Measurements from ENCODE around the gene MED12.

Gene MED12

GRCh38 chrX:71143508-71143907 is 25.1 kb downstream of the MED12 start:
- Histone ChIP-seq H3K27ac (ENCODE audit: low read depth, low read length) (no peak overlapping the region), H3K9me3 (ENCODE audit: control insufficient read depth, insufficient read depth, low read depth, low read length) (peaks cover 17% of the 10 kb centered on the region; the same call in 1 of the 2 replicates), H3K9ac (ENCODE audit: low read length) (no peak overlapping the region), H3K4me1 (ENCODE audit: control insufficient read depth, insufficient read depth, low read length) (peaks cover 16% of the 10 kb centered on the region), H3K36me3 (ENCODE audit: control insufficient read depth, insufficient read depth, low read length) (peaks cover 24% of the 10 kb centered on the region), H3K27me3 (ENCODE audit: control insufficient read depth, insufficient read depth, low read length) (peaks cover 14% of the 10 kb centered on the region), H3K4me3 (ENCODE audit: low read depth, low read length) (no peak overlapping the region)

- peaks cover 17% of the 10 kb centered on the region for H3K36me3 ChIP-seq (ENCODE audit: control insufficient read depth, insufficient read depth, low read length)
- H3K4me3 ChIP-seq (ENCODE audit: low read depth, low read length) = peak within 1 kb of the TSS; percentile 66
- H3K27me3 ChIP-seq (ENCODE audit: control insufficient read depth, insufficient read depth, low read length) = peaks cover 14% of the 10 kb centered on the region
- no peak within 1 kb of the TSS for H3K27ac ChIP-seq (ENCODE audit: low read depth, low read length)
- H3K4me1 ChIP-seq (ENCODE audit: control insufficient read depth, insufficient read depth, low read length) = peaks cover 16% of the 10 kb centered on the region
- peaks cover 19% of the 10 kb centered on the region; the same call in 1 of the 2 replicates for H3K9me3 ChIP-seq (ENCODE audit: control insufficient read depth, insufficient read depth, low read depth, low read length)
- no peak within 1 kb of the TSS for H3K9ac ChIP-seq (ENCODE audit: low read length)
Measured at GRCh38 chrX:71144651-71145050, 26.3 kb downstream of the MED12 start, which contains the start of gene NLGN3. TSS of gene NLGN3 (plus strand) at chrX:71144841. CDS start at chrX:71147750, 2,909 bp downstream.

DNA sequence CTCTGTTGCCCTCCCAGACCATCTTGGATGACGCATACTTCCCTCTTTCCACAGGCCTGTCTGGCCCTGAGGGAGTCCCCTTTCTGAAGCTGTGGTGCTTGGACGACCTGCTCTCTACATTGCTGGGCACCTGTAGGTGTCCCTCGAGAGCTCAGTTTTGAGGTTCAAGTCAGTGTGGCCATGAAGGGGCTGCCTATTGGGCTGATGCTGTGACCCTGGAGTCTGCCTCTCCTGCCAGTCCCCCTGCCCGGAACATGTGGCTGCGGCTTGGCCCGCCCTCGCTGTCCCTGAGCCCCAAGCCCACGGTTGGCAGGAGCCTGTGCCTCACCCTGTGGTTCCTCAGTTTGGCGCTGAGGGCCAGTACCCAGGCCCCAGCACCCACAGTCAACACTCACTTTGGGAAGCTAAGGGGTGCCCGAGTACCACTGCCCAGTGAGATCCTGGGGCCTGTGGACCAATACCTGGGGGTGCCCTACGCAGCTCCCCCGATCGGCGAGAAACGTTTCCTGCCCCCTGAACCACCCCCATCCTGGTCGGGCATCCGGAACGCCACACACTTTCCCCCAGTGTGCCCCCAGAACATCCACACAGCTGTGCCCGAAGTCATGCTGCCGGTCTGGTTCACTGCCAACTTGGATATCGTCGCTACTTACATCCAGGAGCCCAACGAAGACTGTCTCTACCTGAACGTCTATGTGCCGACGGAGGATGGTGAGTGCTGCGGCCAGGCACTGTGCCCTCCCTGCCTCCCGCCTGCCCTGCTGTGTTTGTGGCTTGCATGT is 29.3 kb downstream of the MED12 start:
- H3K27me3 ChIP-seq (ENCODE audit: control insufficient read depth, insufficient read depth, low read length) = peaks cover 17% of the 10 kb centered on the region
- H3K9me3 ChIP-seq (ENCODE audit: control insufficient read depth, insufficient read depth, low read depth, low read length) = peaks cover 20% of the 10 kb centered on the region; the same call in 1 of the 2 replicates
- no peak overlapping the region for H3K27ac ChIP-seq (ENCODE audit: low read depth, low read length)
- peaks cover 16% of the 10 kb centered on the region for H3K4me1 ChIP-seq (ENCODE audit: control insufficient read depth, insufficient read depth, low read length)
- no peak overlapping the region for H3K9ac ChIP-seq (ENCODE audit: low read length)
- no peak overlapping the region for H3K4me3 ChIP-seq (ENCODE audit: low read depth, low read length)
- no peaks in the 10 kb centered on the region for H3K36me3 ChIP-seq (ENCODE audit: control insufficient read depth, insufficient read depth, low read length)

DNA sequence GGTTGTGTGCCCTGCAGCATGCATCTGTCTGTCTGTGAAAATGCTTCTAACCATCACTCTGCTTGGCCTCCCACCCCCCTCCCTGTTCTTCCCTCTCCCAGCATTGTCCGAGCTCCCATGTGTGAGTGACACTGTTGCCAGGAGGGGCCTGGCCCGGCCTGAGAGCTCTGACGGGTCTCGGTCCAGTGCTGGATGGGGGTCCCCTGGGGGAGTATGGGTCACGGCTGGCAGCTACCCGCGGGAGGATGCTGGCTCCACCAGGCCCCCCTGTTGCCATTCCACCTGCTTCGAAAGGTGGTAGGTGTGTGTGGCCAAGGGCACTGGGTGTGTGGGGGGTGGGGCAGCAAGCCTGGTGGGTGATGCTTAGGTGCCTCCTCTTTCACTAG is 29.9 kb downstream of the MED12 start:
- Histone ChIP-seq H3K9ac (ENCODE audit: low read length) (no peak overlapping the region), H3K9me3 (ENCODE audit: control insufficient read depth, insufficient read depth, low read depth, low read length) (peaks cover 19% of the 10 kb centered on the region; the same call in 1 of the 2 replicates), H3K36me3 (ENCODE audit: control insufficient read depth, insufficient read depth, low read length) (no peaks in the 10 kb centered on the region), H3K4me1 (ENCODE audit: control insufficient read depth, insufficient read depth, low read length) (peaks cover 18% of the 10 kb centered on the region), H3K4me3 (ENCODE audit: low read depth, low read length) (no peak overlapping the region), H3K27me3 (ENCODE audit: control insufficient read depth, insufficient read depth, low read length) (peaks cover 17% of the 10 kb centered on the region), H3K27ac (ENCODE audit: low read depth, low read length) (no peak overlapping the region)

- H3K4me3 ChIP-seq (ENCODE audit: low read depth, low read length) = no peak overlapping the region
Measured at GRCh38 chrX:71151366-71151765, 33.0 kb downstream of the MED12 start.

GRCh38 chrX:71154196-71154595 is 35.8 kb downstream of the MED12 start:
- H3K27me3 ChIP-seq (ENCODE audit: control insufficient read depth, insufficient read depth, low read length) = 0 out of 2 replicates have a peak, but pooled peaks cover 3% of the 10 kb centered on the region
- H3K9me3 ChIP-seq (ENCODE audit: control insufficient read depth, insufficient read depth, low read depth, low read length) = peaks cover 16% of the 10 kb centered on the region; the same call in 1 of the 2 replicates
- H3K27ac ChIP-seq (ENCODE audit: low read depth, low read length) = no peak overlapping the region

More at GRCh38 chrX:71151366-71151765, 33.0 kb downstream of the MED12 start:
- Histone ChIP-seq H3K9me3 (ENCODE audit: control insufficient read depth, insufficient read depth, low read depth, low read length) (peaks cover 20% of the 10 kb centered on the region; the same call in 1 of the 2 replicates), H3K27me3 (ENCODE audit: control insufficient read depth, insufficient read depth, low read length) (0 out of 2 replicates have a peak, but pooled peaks cover 3% of the 10 kb centered on the region), H3K9ac (ENCODE audit: low read length) (no peak overlapping the region), H3K36me3 (ENCODE audit: control insufficient read depth, insufficient read depth, low read length) (no peaks in the 10 kb centered on the region), H3K27ac (ENCODE audit: low read depth, low read length) (no peak overlapping the region), H3K4me1 (ENCODE audit: control insufficient read depth, insufficient read depth, low read length) (peaks cover 15% of the 10 kb centered on the region; the same call in 1 of the 2 replicates)

GRCh38 chrX:71154641-71155040 is 36.2 kb downstream of the MED12 start:
- H3K36me3 ChIP-seq (ENCODE audit: control insufficient read depth, insufficient read depth, low read length) = no peaks in the 10 kb centered on the region
- H3K9me3 ChIP-seq (ENCODE audit: control insufficient read depth, insufficient read depth, low read depth, low read length) = peaks cover 15% of the 10 kb centered on the region; the same call in 1 of the 2 replicates
- H3K9ac ChIP-seq (ENCODE audit: low read length) = no peak overlapping the region
- no peak overlapping the region for H3K4me3 ChIP-seq (ENCODE audit: low read depth, low read length)
- H3K27me3 ChIP-seq (ENCODE audit: control insufficient read depth, insufficient read depth, low read length) = 0 out of 2 replicates have a peak, but pooled peaks cover 3% of the 10 kb centered on the region
- H3K4me1 ChIP-seq (ENCODE audit: control insufficient read depth, insufficient read depth, low read length) = peaks cover 2% of the 10 kb centered on the region; the same call in 1 of the 2 replicates
- H3K27ac ChIP-seq (ENCODE audit: low read depth, low read length) = no peak overlapping the region

More at GRCh38 chrX:71154196-71154595, 35.8 kb downstream of the MED12 start:
- H3K36me3 ChIP-seq (ENCODE audit: control insufficient read depth, insufficient read depth, low read length) = no peaks in the 10 kb centered on the region
- no peak overlapping the region for H3K4me3 ChIP-seq (ENCODE audit: low read depth, low read length)
- peaks cover 2% of the 10 kb centered on the region; the same call in 1 of the 2 replicates for H3K4me1 ChIP-seq (ENCODE audit: control insufficient read depth, insufficient read depth, low read length)
- no peak overlapping the region for H3K9ac ChIP-seq (ENCODE audit: low read length)

- peaks cover 15% of the 10 kb centered on the region; the same call in 1 of the 2 replicates for H3K9me3 ChIP-seq (ENCODE audit: control insufficient read depth, insufficient read depth, low read depth, low read length)
Measured at GRCh38 chrX:71158603-71159002, 40.2 kb downstream of the MED12 start.

DNA sequence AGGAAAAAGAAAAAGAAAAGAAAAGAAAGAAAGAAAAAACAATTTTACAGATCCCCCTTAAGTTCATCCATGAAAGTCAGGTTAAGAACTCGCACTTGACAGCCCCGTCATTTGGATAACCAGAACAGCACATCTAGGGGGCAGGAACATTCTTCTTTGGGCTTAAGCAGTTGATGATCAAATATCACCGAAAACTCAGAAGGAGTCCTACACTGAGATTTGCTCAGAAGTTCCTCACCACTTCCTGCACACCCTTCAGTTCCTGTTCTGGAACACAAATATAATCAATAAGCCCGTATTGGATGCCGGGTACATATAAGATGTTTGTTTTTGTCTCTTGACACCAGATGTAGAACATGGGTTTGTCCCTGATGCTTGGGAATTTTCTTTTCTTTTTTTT is 40.9 kb downstream of the MED12 start:
- no peak overlapping the region for H3K4me3 ChIP-seq (ENCODE audit: low read depth, low read length)
- H3K27ac ChIP-seq (ENCODE audit: low read depth, low read length) = no peak overlapping the region
- peaks cover 11% of the 10 kb centered on the region; the same call in 1 of the 2 replicates for H3K27me3 ChIP-seq (ENCODE audit: control insufficient read depth, insufficient read depth, low read length)
- peaks cover 21% of the 10 kb centered on the region; the same call in 1 of the 2 replicates for H3K9me3 ChIP-seq (ENCODE audit: control insufficient read depth, insufficient read depth, low read depth, low read length)
- H3K4me1 ChIP-seq (ENCODE audit: control insufficient read depth, insufficient read depth, low read length) = no peaks in the 10 kb centered on the region
- H3K36me3 ChIP-seq (ENCODE audit: control insufficient read depth, insufficient read depth, low read length) = no peaks in the 10 kb centered on the region
- H3K9ac ChIP-seq (ENCODE audit: low read length) = no peak overlapping the region

More at GRCh38 chrX:71158603-71159002, 40.2 kb downstream of the MED12 start:
- Histone ChIP-seq H3K27me3 (ENCODE audit: control insufficient read depth, insufficient read depth, low read length) (peaks cover 5% of the 10 kb centered on the region; the same call in 1 of the 2 replicates), H3K9ac (ENCODE audit: low read length) (no peak overlapping the region), H3K27ac (ENCODE audit: low read depth, low read length) (no peak overlapping the region), H3K4me3 (ENCODE audit: low read depth, low read length) (no peak overlapping the region), H3K36me3 (ENCODE audit: control insufficient read depth, insufficient read depth, low read length) (no peaks in the 10 kb centered on the region), H3K4me1 (ENCODE audit: control insufficient read depth, insufficient read depth, low read length) (no peaks in the 10 kb centered on the region)

DNA sequence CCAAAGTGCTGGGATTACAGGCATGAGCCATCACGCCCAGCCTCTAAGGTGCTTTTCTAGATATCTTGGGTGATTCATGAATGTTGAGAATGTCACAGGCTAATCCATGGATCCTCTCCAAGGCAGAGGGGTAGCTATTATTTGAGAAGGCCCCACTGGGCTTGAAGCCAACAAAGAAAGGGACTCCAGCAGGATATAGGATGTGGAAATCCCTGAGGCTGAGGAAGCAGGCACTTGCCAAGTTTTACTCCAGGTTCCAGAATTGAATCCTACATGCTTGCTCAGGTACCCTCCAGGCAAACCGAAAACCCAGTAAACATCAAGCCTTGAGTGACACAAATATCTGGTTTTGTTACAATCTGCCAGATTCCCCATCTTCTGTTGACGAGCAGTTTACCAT is 42.1 kb downstream of the MED12 start:
- Histone ChIP-seq H3K27me3 (ENCODE audit: control insufficient read depth, insufficient read depth, low read length) (peaks cover 13% of the 10 kb centered on the region; the same call in 1 of the 2 replicates), H3K9me3 (ENCODE audit: control insufficient read depth, insufficient read depth, low read depth, low read length) (peaks cover 20% of the 10 kb centered on the region; the same call in 1 of the 2 replicates), H3K27ac (ENCODE audit: low read depth, low read length) (no peak overlapping the region), H3K9ac (ENCODE audit: low read length) (no peak overlapping the region), H3K36me3 (ENCODE audit: control insufficient read depth, insufficient read depth, low read length) (no peaks in the 10 kb centered on the region), H3K4me3 (ENCODE audit: low read depth, low read length) (no peak overlapping the region), H3K4me1 (ENCODE audit: control insufficient read depth, insufficient read depth, low read length) (no peaks in the 10 kb centered on the region)

GRCh38 chrX:71162981-71163380 is 44.6 kb downstream of the MED12 start:
- Histone ChIP-seq H3K4me3 (ENCODE audit: low read depth, low read length) (no peak overlapping the region), H3K9me3 (ENCODE audit: control insufficient read depth, insufficient read depth, low read depth, low read length) (peaks cover 21% of the 10 kb centered on the region; the same call in 1 of the 2 replicates), H3K9ac (ENCODE audit: low read length) (no peak overlapping the region), H3K4me1 (ENCODE audit: control insufficient read depth, insufficient read depth, low read length) (no peaks in the 10 kb centered on the region), H3K27ac (ENCODE audit: low read depth, low read length) (no peak overlapping the region), H3K27me3 (ENCODE audit: control insufficient read depth, insufficient read depth, low read length) (peaks cover 13% of the 10 kb centered on the region; the same call in 1 of the 2 replicates), H3K36me3 (ENCODE audit: control insufficient read depth, insufficient read depth, low read length) (no peaks in the 10 kb centered on the region)
